ENCODE data around the gene SCNN1A. TPM values are rescaled to one million over a fixed set of nuclear protein-coding genes. Genes with fewer than 3 reads are reported as not detected.

The SCNN1A gene
- total RNA-seq, 1 experiment from 2014 or later, result 111 TPM

- Histone ChIP-seq H4K8ac (replicated peaks; ENCODE audit: insufficient read length, low read depth, low read length) (no peak overlapping the region), H3K56ac (ENCODE audit: insufficient read length, low read depth, low read length) (no peak overlapping the region), H3K23ac (ENCODE audit: insufficient read length, low read depth, low read length) (no peak overlapping the region), H2BK5ac (ENCODE audit: insufficient read length, low read length) (no peak overlapping the region), H2BK120ac (ENCODE audit: low read depth, low read length, poor library complexity, severe bottlenecking) (no peak overlapping the region), H2BK15ac (ENCODE audit: low read depth, low read length) (no peak overlapping the region), H4K20me1 (ENCODE audit: control insufficient read depth, insufficient read depth, insufficient read length) (no peaks in the 10 kb centered on the region), H3K9me3 (ENCODE audit: control insufficient read depth, low read depth, low read length) (no peaks in the 10 kb centered on the region), H3K23me2 (ENCODE audit: insufficient read length, low read depth, low read length, poor library complexity, severe bottlenecking) (no peaks in the 10 kb centered on the region), H3K79me2 (ENCODE audit: insufficient read depth, low read length) (no peaks in the 10 kb centered on the region), H3T11ph (ENCODE audit: low read length) (no peak overlapping the region), H4K5ac (ENCODE audit: insufficient read length, low read depth, low read length) (no peak overlapping the region), H3K4ac (ENCODE audit: low read depth, low read length) (no peak overlapping the region), H2BK12ac (ENCODE audit: insufficient read length, low read depth, low read length) (no peak overlapping the region), H3K14ac (ENCODE audit: insufficient read depth, low read length) (no peak overlapping the region; the same call in 1 of the 2 replicates), H2BK20ac (ENCODE audit: low read depth, low read length, poor library complexity, severe bottlenecking) (no peak overlapping the region), H2AFZ (ENCODE audit: low read length) (no peak overlapping the region), H3K27me3 (ENCODE audit: insufficient read depth, low read length) (no peaks in the 10 kb centered on the region), H3K4me1 (ENCODE audit: insufficient read depth, low read length) (peaks cover 7% of the 10 kb centered on the region; the same call in 1 of the 2 replicates), H3K18ac (ENCODE audit: insufficient read length, low read depth, low read length) (no peak overlapping the region), H3K79me1 (ENCODE audit: insufficient read depth, low read depth, low read length, poor library complexity, severe bottlenecking) (no peaks in the 10 kb centered on the region), H3K9ac (ENCODE audit: extremely low read depth, insufficient read length, low read length) (no peak overlapping the region), H3K4me2 (ENCODE audit: insufficient read depth, insufficient read length, low read length) (no peak overlapping the region), H3K27ac (ENCODE audit: insufficient read length, low read depth, low read length) (no peak overlapping the region), H4K91ac (ENCODE audit: insufficient read length, low read depth, low read length) (no peak overlapping the region), H2AK5ac (ENCODE audit: insufficient read length, low read length) (no peak overlapping the region)
- Mint-ChIP-seq H3K4me3 (no peak overlapping the region), H3K27ac (peak overlapping the region in 1 of 3 experiments; percentile 70; a peak in 2 of 7 replicates), H3K36me3 (ENCODE audit: insufficient read depth in 1 of 3, low read depth in 3 of 3) (peaks cover 34 to 63% (median 59%) of the 10 kb centered on the region in 3 experiments), H3K9me3 (no peaks in the 10 kb centered on the region), H3K27me3 (ENCODE audit: low read depth) (no peaks in the 10 kb centered on the region; the same call in 1 of the 2 replicates), H3K4me1 (peaks cover 41 to 42% of the 10 kb centered on the region in 2 experiments)
- DNase-seq, result no peak
- no CpG with 5 or more reads among the region's 21 CpGs for WGBS (ENCODE audit: extremely low coverage, insufficient read length, low lambda C conversion rate)
- TF ChIP-seq CTCF (conservative IDR thresholded peaks at IDR 0.05), result no peak
Measured at GRCh38 chr12:6317693-6318439, 57.5 kb downstream of the SCNN1A start.

Measured in H9 (cell line).